ENCODE results near the gene GRIA4. TPM values are rescaled to one million over a fixed set of nuclear protein-coding genes. Genes with fewer than 3 reads are reported as not detected.

GRIA4 gene
- polyA plus RNA-seq, 1 donor from 2014 or later: 6.3 TPM

- no peak for TF ChIP-seq EP300 (conservative IDR thresholded peaks at IDR 0.05; ENCODE audit: poor library complexity, severe bottlenecking)
- TF ChIP-seq MXI1 (conservative IDR thresholded peaks at IDR 0.05; ENCODE audit: poor library complexity, severe bottlenecking): no peak
- TF ChIP-seq POLR2AphosphoS5 (IDR thresholded peaks at IDR 0.05): no peak
- TF ChIP-seq EZH2 (IDR thresholded peaks at IDR 0.05; ENCODE audit: borderline replicate concordance, insufficient read depth, low read length, poor library complexity, severe bottlenecking): no peak
- TF ChIP-seq SMC3 (conservative IDR thresholded peaks at IDR 0.05; ENCODE audit: poor library complexity): no peak
- Histone ChIP-seq H3K27ac (ENCODE audit: low read length) (no peak overlapping the region), H3K36me3 (ENCODE audit: insufficient read depth, low read length) (no peaks in the 10 kb centered on the region), H2AFZ (ENCODE audit: low read depth, low read length) (no peak overlapping the region), H3F3A (ENCODE audit: insufficient read depth, low read length, poor library complexity, severe bottlenecking) (no peaks in the 10 kb centered on the region), H3K27me3 (ENCODE audit: insufficient read depth, low read depth, low read length) (no peaks in the 10 kb centered on the region), H3K79me2 (replicated peaks; ENCODE audit: insufficient read depth, low read length) (no peaks in the 10 kb centered on the region), H3K9ac (ENCODE audit: low read length) (no peak overlapping the region), H3K4me2 (ENCODE audit: low read length) (no peak overlapping the region), H3K9me3 (ENCODE audit: low read length) (no peaks in the 10 kb centered on the region), H3K4me3 (ENCODE audit: low read length) (no peak overlapping the region), H3K9me2 (ENCODE audit: insufficient read depth, low read length) (no peaks in the 10 kb centered on the region), H4K20me1 (ENCODE audit: insufficient read depth) (no peaks in the 10 kb centered on the region)
Observed at GRCh38 chr11:105632316-105632715, 22.4 kb downstream of the GRIA4 start.

- no peaks in the 10 kb centered on the region for H3K36me3 ChIP-seq (ENCODE audit: insufficient read depth, low read length)
- H3K27ac ChIP-seq (ENCODE audit: low read length): no peak overlapping the region
- H4K20me1 ChIP-seq (ENCODE audit: insufficient read depth): no peaks in the 10 kb centered on the region
- no peaks in the 10 kb centered on the region for H3K9me3 ChIP-seq (ENCODE audit: low read length)
- H3K27me3 ChIP-seq (ENCODE audit: insufficient read depth, low read depth, low read length): no peaks in the 10 kb centered on the region
- H3K79me2 ChIP-seq (replicated peaks; ENCODE audit: insufficient read depth, low read length): no peaks in the 10 kb centered on the region
- no peak overlapping the region for H2AFZ ChIP-seq (ENCODE audit: low read depth, low read length)
- H3K4me3 ChIP-seq (ENCODE audit: low read length): no peak overlapping the region
- no peak overlapping the region for H3K4me2 ChIP-seq (ENCODE audit: low read length)
- TF ChIP-seq EP300 (conservative IDR thresholded peaks at IDR 0.05; ENCODE audit: poor library complexity, severe bottlenecking): no peak
- TF ChIP-seq REST (IDR thresholded peaks at IDR 0.05; ENCODE audit: borderline replicate concordance): no peak
- no peak for TF ChIP-seq RAD21 (conservative IDR thresholded peaks at IDR 0.05)
- no peak for TF ChIP-seq SMC3 (conservative IDR thresholded peaks at IDR 0.05; ENCODE audit: poor library complexity)
- no peak overlapping the region for H3K9ac ChIP-seq (ENCODE audit: low read length)
- no peaks in the 10 kb centered on the region for H3K9me2 ChIP-seq (ENCODE audit: insufficient read depth, low read length)
- no peaks in the 10 kb centered on the region for H3F3A ChIP-seq (ENCODE audit: insufficient read depth, low read length, poor library complexity, severe bottlenecking)
Observed at GRCh38 chr11:105635466-105635865, 25.6 kb downstream of the GRIA4 start.

GRCh38 chr11:105636496-105636895, 26.6 kb downstream of the GRIA4 start:
- H3K36me3 ChIP-seq (ENCODE audit: insufficient read depth, low read length): no peaks in the 10 kb centered on the region
- no peaks in the 10 kb centered on the region for H3K27me3 ChIP-seq (ENCODE audit: insufficient read depth, low read depth, low read length)
- H4K20me1 ChIP-seq (ENCODE audit: insufficient read depth): no peaks in the 10 kb centered on the region
- no peaks in the 10 kb centered on the region for H3K9me2 ChIP-seq (ENCODE audit: insufficient read depth, low read length)
- no peak overlapping the region for H3K4me3 ChIP-seq (ENCODE audit: low read length)
- H3K27ac ChIP-seq (ENCODE audit: low read length): no peak overlapping the region
- no peaks in the 10 kb centered on the region for H3K79me2 ChIP-seq (replicated peaks; ENCODE audit: insufficient read depth, low read length)
- no peak overlapping the region for H3K4me2 ChIP-seq (ENCODE audit: low read length)
- no peaks in the 10 kb centered on the region for H3F3A ChIP-seq (ENCODE audit: insufficient read depth, low read length, poor library complexity, severe bottlenecking)
- TF ChIP-seq SMC3 (conservative IDR thresholded peaks at IDR 0.05; ENCODE audit: poor library complexity): no peak
- TF ChIP-seq MXI1 (conservative IDR thresholded peaks at IDR 0.05; ENCODE audit: poor library complexity, severe bottlenecking): no peak
- no peak for TF ChIP-seq RAD21 (conservative IDR thresholded peaks at IDR 0.05)
- no peak for TF ChIP-seq CTCF (IDR thresholded peaks at IDR 0.05; ENCODE audit: poor library complexity, severe bottlenecking)
- TF ChIP-seq POLR2AphosphoS5 (IDR thresholded peaks at IDR 0.05): no peak
- no peak for TF ChIP-seq EZH2 (IDR thresholded peaks at IDR 0.05; ENCODE audit: borderline replicate concordance, insufficient read depth, low read length, poor library complexity, severe bottlenecking)
- TF ChIP-seq REST (IDR thresholded peaks at IDR 0.05; ENCODE audit: borderline replicate concordance): no peak
- TF ChIP-seq TAF1 (IDR thresholded peaks at IDR 0.05; ENCODE audit: low read depth): no peak
- TF ChIP-seq EP300 (conservative IDR thresholded peaks at IDR 0.05; ENCODE audit: poor library complexity, severe bottlenecking): no peak
- H2AFZ ChIP-seq (ENCODE audit: low read depth, low read length): no peak overlapping the region
- no peak overlapping the region for H3K9ac ChIP-seq (ENCODE audit: low read length)
- no peaks in the 10 kb centered on the region for H3K9me3 ChIP-seq (ENCODE audit: low read length)

Measured in neural cell (in vitro differentiated cells).